NCI-H2081 (cell line): ENCODE data around the gene TNRC6A.
"Not testable (repeated sequence)": the region's sequence is repeated elsewhere in the genome, so short reads cannot be mapped to it uniquely, and the experiment has no call there.

Experiments
- DNase-seq, 2 experiments: peaks; one replicate each; lab custom pipeline; 2025; lab: John Stamatoyannopoulos, UW

TNRC6A gene

DNA sequence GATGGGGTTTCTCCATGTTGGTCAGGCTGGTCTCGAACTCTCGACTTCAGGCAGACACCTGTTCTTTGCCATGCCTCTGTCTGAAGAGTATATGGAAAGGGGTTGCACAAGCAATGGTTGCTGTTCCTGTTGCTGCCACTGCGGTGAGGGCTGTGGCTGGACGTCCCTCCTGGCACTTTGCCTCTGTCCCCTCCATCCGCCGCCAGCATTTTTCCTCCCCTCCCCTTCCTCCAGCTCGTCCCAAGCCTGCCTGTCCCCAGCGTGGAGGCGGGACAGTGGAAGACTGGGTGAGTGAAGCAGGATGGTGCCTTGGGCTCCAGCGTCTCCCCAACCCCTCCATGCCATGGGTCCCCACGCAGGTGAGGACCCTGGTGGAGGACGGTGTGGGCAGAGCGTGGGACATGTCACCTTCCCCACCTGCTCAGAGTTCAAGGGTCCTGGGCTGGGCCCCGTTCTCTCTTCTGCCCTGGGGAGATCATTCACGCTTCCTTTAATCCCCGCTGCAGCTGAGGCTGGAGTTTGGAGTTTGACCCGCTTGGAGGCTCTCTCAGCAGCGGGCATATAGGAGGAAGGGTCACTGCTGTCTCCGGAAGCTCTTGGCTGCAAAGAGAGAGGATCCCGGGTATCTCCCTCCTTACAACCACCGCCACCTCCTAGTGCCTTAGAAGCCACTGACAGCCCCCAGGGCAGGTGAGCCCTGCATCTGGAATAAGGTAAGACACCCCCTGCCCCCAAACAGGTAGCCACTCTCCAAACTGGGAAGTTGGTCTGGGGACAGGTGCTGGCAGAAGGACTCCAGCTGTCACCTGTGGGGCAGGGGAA, 116.5 kb downstream of the TNRC6A start, which contains the start of gene SLC5A11:
Gene SLC5A11 (plus strand): TSS at position 238 of the 822 bp plus-strand sequence. CDS start 12,681 bp downstream, outside the sequence.
- no peak for DNase-seq

DNA sequence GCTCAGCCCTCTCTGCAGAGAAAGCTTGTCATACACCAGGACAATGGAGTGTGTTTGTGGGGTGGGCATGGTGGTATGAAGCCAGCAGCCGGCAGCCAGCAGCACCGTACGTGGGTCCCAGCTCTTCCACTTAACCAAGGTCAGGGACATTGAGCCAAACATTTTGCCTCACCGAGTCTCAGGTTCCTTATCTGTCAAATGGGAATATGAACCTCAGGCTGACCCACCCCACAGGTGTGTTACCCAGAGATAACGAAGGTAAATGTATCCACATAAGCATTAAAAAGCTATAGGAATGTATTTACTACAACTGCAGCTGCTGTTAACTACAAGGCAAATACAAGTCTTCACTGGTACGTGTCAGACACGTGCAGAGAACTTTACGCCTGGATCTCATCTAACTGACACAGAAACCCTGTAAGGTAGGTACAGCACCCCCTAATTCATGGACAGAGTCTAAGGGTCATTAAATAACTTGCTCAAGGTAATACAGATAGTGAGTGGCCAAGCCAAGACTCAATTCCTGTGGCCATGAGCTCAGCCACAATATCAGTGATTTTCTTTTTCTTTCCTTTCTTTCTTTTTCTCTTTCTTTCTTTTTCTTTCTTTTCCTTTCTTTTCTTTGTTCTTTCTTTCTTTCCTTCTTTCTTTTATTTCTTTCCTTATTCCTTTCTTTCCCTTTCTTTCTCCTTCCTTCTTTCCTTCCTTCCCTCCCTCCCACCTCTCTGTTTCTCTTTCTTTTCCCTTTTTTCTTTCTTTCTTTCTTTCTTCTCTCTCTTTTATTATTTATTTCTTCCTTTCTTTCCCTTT, 117.3 kb downstream of the TNRC6A start:
- no peak for DNase-seq

DNA sequence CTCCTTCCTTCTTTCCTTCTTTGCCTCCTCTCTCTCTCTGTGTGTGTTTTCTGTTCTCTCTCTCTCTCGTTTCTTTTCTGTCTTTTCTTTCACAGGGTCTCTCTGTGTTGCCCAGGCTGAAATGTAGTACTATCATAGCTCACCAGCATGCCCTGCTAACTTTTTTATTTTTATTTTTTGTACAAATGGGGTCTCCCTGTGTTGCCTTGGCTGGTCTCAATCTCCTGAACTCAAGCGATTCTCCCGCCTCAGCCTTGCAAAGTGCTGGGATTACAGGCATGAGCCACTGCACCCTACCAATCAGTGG, 117.9 kb downstream of the TNRC6A start:
- no peak for DNase-seq

DNA sequence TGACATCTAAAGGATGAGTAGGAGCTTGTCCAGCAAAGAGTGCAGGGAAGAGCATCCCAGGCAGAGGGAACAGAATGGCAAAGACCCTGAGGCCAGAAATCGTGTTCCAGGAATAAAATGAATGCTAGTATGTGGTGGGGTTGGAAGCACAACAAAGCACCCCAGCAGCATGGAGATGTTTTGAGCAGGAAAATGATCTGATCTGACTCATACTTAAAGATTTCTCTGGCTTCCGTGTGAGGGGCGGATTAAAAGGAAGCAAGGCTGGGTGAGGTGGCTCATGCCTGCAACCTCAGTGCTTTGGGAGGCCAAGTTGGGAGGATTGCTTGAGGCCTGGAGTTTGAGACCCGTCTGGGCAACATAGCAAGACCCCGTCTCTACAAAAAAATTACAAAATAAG, 118.6 kb downstream of the TNRC6A start:
- DNase-seq: no peak

DNA sequence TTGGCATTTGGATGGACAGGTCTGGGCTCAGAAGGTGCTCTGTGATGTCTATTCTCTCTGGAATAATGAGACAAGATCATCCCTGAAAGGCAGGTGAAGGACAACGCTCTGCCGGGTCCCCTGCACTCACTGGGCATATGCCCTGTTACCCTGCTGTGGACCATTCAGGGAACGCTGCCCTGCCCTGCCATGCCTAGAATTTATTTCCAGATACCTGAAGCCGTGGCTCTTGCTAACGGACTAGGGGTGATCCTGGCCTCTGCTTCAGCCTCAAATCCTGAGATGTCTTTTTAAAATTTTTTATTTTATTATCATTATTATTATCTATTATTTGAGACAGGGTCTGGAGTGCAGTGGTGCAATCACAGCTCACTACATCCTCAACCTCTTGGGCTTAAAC, 120.2 kb downstream of the TNRC6A start:
- DNase-seq: no peak

DNA sequence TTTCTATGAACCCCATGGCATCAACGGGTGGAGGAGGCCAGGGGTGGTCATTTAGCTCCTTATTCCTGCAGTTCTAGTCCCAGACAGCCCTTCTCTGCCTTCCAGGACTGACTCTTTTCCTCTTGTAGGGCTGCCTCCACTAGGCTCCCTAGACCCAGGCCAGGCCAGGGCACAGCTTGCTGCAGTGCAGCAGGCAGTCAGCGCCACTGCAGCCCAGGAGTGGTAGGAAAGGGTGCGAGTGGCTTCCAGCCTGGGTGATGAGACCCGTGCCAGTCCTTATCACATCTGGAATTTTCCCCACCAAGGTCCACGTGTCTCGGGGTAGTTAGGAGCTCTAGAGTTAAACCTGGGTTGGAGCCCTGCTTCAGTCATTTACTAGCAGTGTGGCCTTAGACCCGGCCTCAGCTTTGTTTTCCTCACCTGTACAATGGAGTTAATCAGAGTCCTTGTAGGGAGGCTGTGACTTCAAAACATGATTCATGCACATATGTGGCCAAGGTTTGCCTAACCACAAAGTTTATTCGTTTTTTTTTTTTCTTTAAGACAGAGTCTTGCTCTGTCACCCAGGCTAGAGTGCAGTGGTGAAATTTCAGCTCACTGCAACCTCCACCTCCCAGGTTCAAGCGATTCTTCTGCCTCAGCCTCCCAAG, 121.0 kb downstream of the TNRC6A start:
- DNase-seq: no peak

DNA sequence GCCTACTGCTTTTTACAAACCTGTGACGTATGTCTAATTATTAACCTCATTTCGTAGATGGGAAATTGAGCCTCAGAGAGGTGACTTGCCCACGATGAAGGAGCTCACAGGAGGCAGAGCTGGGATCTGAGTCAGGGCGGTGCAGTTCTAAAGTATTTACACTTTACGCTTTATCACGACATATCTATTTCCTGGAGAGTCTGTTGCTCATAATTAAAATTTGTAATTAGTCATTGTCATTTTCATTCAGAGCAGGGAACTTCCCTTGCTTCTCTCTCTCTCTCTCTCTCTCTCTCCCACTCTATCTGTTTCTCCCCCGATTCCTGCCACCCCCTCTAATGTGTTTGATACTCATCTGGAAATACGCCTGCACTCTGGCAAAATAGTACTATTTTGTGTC, 122.2 kb downstream of the TNRC6A start:
- DNase-seq: no peak

DNA sequence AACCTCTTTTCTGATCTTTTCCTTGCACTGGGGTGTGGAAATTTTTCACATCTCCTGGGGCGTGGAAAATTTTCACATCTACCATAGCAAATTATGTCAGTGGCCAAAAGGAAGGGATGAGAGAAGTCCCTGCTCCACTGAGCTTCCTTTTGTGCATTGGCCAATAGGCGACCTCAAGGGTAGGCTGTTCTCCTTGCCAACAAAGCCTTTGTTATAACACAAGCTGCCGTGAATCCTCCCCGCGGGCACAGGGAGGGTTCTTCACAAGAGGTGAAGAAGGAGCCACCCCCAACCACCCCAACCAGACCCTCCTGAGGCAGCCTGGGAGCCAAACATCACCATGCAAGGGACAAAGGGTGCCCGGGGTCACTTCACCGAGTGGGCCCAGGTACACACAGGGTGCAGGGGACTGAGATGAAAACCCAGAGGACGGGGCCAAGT, 122.8 kb downstream of the TNRC6A start:
- DNase-seq: no peak

DNA sequence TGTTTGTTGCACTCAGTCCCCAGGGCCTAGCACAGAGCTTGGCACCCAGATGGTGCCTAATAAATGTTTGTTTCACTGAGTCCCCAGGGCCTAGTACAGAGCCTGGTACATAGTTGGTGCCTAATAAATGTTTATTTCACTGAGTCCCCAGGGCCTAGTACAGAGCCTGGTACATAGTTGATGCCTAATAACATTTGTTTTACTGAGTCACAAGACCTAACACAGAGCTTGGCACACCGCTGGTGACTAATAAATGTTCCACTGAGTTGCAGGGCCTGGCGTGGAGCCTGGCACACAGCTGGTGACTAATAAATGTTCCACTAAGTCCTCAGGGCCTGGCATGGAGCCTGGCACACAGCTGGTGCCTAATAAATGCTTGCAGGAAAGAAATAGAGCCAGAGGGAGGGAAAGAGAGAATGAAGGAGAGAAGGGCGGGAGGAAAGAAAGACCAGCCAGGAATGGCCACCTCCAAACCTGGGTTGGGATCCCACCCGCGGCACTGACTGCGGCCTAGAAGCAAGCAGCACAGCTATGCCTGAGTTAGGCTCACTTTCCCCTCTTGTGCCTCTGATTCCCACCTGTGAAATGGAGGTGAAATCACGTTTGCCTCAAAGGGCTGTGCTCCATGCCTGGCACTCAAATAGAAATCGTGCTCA, 123.8 kb downstream of the TNRC6A start:
- no peak for DNase-seq

DNA sequence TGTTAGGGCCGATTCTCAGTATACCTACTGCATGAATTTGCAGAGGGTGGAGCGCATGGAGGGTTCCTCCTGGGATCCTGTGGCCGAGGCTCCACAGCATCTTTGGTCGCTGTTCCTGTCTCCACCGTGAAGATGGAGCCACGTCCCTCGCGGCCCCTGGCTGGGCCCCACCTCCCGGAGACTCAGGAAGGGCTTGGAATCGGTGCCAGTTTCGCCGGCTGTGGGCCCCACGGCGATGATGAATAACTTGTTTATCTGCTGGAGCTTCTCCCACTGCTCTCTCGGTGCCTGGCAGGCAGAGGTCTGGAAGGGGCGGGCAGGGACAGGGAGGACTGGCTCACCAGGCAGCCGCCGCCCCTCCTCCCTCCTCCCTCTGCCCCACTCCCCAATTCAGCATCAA, 124.4 kb downstream of the TNRC6A start:
- DNase-seq: peak; percentile 24 to 40

DNA sequence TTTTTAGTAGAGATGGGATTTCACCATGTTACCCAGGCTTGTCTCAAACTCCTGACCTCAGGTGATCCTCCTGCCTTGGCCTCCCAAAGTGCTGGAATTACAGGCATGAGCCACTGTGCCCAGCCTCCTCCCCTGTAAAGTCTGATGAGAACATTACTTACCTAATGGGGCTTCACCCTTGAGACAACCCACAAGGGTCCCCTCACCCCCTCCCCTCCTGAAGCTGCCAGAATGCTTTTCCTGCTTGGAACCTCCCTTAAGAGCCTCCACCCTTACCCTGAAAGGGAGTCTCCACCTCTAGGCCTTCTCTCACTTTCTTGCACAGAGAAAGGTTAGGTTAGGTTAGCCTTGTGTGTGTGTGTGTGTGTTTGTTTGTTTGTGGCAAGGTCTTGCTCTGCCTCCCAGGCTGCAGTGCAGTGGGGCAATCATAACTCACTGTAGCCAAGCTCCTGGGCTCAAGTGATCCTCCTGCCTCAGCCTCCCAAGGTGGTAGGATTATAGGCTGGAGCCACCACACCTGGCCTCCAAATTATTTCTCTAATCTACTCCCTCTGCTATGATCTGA, 125.2 kb downstream of the TNRC6A start:
- DNase-seq: no peak

DNA sequence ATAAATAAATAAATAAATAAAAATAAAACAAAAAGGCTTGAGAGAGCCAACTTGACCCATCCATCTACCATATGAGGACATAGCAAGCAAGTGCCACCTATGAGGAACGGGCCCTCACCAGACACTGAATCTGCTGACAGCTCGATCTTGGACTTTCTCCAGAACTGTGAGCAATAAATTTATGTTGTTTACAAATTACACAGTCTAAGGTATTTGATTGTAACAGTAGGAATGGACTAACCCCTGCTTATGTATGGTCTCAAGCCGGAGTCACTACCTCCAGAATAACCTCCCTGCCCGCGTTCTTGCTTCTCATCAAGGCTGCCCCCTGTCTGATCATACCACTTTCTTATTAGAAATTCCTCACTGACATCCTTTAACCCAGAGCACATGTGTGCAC, 126.2 kb downstream of the TNRC6A start:
- DNase-seq: no peak

DNA sequence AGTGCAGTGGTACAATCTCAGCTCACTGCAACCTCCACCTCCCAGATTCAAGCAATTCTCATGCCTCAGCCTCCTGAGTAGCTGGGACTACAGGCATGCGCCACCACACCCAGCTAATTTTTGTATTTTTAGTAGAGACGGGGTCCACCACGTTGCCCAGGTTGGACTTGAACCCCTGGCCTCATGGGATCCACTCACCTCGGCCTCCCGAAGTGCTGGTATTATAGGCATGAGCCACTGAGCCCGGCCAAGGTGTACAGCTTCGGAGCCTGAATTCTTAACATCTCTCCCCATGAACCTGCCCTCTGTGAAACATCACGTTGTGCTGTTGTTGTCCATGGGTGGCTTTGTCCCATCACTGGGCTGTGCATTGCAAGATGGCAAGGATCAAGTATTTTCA, 127.4 kb downstream of the TNRC6A start:
- DNase-seq: not testable (repeated sequence)

DNA sequence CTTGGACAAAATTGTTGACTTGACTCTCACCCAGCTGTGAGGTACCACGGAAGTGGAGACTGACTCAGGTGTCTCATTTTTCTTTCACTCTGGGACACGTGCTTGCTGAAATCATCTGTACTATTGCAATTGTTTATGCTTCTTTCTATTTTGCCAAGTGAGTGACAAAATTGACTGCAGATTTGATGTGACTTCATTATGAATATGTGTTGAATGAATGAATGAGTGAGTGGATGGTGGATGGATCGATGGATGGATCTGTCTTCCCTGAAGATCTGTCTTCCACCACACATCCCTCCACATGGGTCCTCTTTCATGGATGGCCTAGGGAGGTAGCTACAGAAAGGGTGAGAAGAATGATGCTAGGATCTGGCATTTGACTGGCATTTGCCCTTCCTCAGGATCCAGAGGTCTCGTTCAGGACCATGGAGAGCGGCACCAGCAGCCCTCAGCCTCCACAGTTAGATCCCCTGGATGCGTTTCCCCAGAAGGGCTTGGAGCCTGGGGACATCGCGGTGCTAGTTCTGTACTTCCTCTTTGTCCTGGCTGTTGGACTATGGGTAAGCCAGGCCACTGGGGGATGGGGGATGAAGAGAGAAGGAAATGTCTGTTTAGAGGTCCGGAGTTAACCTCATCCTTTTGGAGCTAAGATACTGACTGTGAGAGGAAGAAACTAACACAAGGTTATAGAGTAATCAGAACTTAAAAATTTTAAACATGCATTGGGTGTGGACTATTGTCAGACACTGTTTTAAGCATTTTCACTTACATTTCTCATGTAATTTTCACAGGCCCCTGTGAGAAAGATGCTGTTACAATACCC, 129.0 kb downstream of the TNRC6A start:
- no peak for DNase-seq

DNA sequence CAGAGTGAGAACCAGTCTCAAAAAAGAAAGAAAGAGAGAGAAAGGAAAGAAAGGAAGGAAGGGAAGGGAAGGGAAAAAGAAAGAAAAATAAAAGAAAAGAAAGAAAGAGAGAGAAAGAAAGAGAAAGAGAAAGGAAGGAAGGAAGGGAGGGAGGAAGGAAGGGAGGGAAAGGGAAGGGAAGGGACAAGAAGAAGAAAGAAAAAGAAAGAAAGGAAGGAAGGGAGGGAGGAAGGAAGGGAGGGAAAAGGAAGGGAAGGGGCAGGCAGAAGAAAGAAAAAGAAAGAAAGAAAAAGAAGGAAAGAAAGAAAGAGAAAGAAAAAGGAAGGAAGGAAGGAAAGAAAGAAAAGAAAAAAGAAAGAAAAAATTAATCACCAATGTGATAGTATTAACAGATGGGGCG, 132.0 kb downstream of the TNRC6A start:
- DNase-seq: no peak

DNA sequence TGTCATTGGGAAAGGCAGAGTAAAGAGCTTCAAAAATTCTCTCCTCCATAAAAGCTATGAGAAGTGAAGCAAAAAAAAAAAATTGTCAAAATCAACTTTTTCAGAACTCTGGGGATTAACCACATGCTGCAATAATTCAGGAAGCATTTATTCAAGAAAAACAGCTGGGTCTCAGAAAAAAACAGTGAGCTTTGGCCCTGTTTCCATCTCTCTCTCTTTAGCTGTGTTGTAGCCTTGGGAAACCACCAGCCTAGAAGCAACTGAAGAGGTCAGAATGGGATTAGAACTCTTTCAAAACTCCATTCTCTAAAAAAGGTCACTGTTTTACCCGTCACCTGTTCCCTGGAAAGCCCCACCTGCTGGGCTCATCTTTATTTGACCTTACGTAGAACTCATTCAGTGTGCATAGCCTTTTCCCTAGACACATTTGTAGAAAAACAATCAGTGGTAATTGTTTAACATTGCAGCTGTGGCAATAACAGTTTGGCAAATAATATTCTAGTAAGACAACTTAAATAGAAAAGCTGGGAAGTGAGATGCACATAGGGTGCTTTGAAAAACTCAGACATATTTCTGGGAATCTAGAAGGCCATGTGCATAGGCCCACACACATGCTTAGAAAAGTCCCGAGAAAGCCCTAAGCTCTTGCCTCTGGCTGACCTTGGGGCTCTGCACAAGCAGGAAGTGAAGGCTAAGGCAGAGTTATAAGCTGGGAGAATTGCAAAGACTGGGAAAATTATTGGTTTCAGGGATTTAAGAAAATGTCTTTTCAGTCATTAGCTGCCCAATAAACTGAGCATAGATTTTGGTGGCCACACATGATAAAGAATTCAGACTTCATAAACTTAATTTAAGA, 134.4 kb downstream of the TNRC6A start:
- peak; percentile 1 to 53 for DNase-seq

DNA sequence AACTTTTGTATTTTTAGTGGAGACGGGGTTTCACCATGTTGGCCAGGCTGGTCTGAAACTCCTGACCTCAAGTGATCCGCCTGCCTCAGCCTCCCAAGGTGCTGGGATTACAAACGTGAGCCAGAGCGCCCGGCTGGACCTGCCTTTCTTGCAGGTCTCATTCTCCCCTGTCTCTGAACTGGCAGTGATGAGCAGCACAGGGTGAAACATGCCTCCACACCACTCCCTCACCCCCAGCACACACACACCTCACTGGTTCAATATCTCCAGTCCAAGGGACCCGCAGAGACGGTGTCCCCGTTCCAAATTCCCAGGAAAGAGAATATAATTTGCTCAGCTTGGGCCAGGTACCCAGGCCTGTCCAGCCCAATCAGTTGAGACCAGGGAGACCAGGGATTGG, 139.6 kb downstream of the TNRC6A start:
- DNase-seq: no peak

DNA sequence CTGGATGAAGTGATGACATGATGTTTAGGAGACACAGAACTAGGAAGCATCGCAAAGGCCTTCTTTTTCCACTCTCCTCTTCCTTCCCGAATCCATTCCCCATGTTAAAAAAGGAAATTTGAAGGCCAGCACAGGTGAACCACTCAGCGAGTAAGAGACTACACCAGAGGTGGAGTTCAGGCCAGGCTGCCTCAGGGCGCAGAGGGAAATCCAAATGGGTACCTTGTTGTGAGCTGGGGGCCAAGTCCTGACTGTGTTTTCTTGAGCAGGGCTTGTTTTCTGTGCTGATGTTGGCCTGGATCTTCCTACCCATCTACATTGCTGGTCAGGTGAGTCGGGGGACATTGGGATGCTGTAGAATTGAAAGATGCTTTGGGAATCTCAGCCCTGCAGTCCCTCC, 142.4 kb downstream of the TNRC6A start:
- DNase-seq: no peak

DNA sequence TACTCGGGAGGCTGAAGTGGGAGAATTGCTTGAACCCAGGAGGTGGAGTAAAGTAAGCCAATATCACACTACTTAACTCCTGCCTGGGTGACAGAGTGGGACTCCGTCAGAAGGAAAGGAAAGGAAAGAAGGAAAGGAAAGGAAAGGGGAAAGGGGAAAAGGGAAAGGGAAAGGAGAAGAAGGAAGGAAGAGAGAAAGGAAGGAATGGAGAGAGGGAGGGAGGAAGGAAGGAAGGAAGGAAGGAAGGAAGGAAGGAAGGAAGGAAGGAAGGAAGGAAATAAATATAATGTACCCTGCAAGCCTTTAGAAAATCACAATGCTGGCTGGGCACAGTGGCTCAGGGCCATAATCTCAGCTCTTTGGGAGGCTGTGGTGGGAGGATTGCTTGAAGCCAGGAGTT, 143.6 kb downstream of the TNRC6A start:
- DNase-seq: no peak

DNA sequence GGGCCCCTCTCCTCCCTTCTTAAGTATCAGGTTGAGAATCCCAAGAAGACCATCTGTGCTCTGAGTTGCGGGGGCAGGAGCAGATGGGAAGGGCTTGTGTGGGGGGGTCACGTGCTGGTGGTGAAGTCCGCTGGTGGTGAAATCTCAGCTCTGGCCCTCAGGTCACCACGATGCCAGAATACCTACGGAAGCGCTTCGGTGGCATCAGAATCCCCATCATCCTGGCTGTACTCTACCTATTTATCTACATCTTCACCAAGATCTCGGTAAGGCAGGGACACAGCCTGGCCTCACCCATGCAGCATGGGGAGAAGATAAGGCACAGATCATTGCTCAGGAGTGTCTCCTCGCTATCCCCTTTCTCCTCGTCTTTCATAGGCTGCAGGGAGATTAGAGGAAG, 146.0 kb downstream of the TNRC6A start:
- no peak for DNase-seq
